GM21786 (cell line): ENCODE results near the gene MTTP.
A peak's percentile ranks its signal among the peaks of the same experiment; 100 is the strongest.

Source experiments
- ATAC-seq: cut with Tn5 transposase; IDR thresholded peaks from one replicate; pipeline ENCODE4 v1.9.1; 2021; ENCODE audit not compliant: unreplicated experiment

The MTTP gene

DNA sequence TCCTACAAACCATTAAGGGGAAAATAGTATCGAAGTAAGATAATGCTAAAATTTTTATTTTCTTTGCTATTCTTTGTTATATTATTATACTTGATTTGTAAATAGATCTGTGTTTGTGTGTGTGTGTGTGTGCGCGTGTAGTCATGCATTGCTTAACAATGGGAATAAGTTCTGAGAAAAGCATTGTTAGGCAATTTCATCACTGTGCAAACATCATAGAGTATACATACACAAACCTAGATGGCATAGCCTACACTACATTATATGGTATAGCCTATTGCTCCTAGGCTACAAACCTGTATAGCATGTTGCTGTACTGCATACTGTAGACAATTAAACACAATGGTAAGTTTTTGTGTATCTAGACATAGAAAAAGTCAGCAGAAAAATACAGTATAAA, 17.1 kb downstream of the MTTP start:
- ATAC-seq, result no peak

DNA sequence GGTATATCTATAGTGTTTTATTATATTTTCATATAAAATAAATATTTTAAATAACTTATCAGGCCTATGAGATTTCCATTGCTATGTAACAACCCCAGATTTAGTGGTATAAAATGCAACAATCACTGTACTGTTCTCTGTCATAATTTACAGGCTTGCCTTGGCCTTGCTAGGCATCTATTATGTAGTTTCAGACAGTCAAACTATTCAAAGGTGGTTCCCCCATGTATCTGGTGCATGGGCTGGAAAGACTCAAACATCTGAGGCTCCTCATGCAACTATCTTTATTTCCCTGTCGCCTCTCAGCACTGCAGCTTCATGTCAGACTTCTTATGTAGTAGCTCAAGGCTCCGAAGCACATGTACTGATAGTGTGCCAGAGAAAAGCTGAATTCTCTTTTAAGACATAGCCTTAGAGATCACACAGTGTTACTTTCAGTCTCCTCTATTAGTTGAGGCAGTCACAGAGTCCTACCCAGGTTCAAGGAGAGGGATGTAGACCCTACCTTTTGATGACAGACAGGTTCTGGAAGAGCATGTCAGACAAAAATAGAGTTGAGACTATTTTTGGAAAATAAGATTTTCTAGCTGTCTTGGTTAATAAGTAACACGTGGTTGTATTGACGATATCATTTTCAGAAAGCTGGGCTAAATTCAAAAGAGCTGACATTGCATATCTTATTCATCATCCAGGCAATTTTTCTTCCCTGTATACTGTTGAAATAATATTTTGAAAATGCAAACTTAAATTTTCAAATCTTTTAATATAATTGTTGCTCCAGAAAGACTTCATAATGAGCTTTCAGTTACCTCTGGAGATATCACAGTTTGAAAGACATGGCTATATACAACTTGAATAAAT, 19.4 kb downstream of the MTTP start:
- ATAC-seq, result peak; percentile 87

DNA sequence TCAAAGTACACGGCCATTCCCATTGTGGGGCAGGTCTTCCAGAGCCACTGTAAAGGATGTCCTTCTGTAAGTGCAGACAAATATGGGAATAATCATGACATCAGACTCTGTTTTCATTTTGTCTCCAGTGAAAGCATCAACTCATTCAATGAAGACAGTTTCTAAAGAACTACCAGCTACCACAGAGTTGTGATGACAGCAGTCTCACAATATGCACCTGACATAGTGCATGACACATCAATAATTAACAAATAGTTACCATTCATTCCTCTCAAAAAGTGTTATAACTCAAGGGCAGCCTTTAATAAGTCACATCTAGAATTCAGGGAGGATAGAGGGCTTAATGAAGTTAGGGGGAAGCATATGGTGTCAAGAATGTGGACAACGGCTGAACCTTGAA, 20.2 kb downstream of the MTTP start:
- no peak for ATAC-seq

DNA sequence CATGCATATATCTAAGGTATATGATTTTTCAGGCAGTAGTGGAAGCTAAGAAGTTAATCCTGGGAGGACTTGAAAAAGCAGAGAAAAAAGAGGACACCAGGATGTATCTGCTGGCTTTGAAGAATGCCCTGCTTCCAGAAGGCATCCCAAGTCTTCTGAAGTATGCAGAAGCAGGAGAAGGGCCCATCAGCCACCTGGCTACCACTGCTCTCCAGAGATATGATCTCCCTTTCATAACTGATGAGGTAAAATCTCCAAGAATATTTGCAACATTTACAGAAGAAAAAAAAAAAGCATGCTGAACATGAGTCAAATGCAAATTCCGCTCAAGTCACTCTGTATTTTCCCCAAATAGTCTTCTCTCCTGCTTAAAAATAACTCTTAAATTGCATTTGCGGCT, 32.1 kb downstream of the MTTP start:
- ATAC-seq, result no peak

DNA sequence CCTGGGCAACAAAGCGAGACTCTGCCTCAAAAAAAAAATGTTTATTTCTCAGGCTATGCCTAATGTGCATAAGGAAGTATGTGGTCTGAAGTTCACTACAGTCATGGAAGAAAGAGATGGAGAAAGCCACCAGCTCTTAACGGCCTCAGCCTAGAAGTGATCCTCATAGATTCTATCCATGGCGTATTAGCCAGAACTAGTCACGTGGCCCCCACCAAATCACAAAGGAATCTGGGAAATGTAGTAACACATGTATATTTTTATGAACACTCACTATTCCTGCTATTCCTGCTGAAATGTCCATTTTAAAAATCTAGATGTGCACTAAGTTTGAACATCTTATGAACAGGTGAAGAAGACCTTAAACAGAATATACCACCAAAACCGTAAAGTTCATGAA, 33.8 kb downstream of the MTTP start:
- no peak for ATAC-seq

DNA sequence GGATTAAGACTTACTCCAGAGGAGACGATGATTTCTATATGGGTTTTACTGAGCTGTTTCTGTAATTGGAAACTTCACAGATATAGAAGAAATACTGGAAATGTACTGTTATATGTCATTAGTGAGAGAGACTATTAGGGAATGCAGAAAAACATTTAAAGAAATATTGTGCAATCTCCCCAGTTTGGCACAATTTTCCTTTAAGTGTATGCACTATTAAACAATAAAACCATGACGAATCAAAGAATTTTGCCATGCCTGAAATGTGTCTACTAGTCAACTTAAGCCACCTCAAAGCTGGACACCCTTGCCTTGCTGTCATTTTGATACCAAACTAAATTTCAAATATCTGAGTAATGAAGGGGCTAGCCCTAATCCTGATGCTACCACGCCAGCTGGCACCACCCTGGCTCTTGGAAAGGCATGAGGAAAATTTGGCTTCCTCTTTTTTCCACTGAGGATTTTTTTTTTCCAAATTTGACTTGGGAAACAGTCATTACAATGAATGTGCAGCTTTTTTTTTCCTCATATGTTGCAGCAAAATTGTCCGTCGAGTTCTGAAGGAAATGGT, 36.1 kb downstream of the MTTP start:
- no peak for ATAC-seq

DNA sequence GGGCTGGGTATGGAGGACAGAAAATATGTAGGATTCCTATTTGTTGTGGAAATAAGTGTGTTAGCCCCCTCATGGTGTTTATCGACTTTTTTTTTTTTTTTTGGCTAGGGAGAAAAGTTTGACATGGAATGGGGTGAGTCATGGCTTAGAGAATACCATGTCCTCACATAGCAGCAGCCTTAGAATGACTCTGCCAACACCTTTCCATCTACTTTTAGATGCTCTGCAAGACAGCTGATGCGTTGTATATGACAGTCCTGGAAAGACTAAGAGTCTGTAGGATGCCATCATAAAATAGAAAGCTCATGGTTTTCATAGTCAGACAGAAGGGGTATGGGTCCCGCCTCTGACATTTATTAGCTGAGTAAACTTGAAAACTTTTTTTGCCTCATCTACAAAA, 37.7 kb downstream of the MTTP start:
- no peak for ATAC-seq

DNA sequence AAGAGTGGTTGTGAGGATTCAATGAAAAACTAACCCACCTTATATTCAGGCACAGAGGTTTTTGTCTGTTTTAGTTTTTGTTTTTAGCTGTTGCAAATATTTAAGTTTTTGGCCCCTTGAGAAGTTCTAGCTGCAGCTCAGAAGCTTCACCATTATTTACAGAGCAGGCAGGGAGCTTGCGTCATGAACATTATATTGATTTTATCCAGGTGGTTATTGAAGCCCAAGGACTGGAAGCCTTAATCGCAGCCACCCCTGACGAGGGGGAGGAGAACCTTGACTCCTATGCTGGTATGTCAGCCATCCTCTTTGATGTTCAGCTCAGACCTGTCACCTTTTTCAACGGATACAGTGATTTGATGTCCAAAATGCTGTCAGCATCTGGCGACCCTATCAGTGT, 38.1 kb downstream of the MTTP start:
- ATAC-seq, result no peak

DNA sequence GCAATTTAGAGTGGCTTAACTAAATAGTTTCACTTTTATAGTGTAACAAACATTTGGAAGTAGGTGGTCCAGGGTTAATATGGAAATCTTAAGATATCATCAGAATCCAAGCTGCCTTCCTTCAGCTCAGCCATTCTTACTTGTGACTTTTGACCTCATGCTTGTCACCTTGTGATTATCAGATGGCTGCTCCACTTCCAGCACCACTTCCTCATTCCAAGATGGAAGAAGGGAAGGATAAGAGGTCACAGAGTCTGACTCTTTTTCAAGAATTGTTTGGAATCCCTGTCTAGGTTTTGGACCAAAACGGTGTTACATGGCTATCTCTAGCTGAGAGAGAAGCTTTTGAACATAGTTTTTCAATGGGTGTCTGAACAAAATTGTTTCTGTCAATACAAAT, 39.9 kb downstream of the MTTP start:
- no peak for ATAC-seq

DNA sequence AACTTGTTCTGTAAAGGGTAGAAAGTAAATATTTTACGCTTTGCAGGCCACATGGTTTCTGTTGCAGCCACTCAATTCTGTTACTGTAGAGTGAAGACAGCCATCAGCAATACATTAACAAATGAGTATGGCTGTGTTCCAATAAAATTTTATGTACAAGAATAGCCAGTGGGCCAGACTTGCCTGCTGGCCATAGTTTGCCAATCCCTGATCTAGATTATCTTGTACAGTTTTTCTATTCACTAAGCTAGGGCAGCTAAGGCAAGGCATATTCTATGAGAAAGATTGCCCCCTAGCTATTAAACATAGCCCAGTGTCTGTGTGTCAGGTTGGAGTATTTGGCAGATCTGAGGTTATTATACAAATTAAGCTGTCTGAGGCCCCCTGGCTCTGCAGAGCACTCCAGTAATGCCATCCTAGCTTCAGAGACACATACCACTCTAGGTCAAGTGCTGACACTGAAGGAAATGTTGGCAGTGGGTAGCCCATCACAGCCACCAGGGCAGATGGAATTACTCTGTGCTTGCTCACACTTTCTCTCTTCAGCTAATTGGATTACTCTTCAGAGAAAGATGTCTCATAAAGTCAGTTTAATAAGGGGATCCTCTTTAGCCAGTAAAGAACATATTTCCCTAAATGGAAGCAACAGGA, 40.7 kb downstream of the MTTP start:
- ATAC-seq, result peak; percentile 64

DNA sequence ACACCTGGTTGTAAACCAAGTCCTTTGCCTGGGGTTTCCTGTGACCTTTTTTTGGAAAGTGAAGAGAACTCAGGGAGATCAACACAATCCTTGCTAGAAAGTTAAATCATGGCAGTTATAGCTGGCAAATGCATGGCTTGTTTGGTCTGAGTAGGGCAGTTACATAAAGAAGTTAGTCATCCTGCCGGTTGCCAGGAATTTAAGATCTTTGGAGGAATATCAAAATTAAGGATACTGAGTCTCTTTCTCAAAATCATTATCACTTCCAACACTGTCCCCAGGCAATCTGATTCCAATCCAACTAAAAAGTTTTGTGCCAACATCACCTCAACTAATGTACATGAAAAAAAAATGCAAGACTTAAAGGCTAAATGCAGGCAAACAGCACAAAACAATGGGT, 42.8 kb downstream of the MTTP start:
- ATAC-seq, result no peak

DNA sequence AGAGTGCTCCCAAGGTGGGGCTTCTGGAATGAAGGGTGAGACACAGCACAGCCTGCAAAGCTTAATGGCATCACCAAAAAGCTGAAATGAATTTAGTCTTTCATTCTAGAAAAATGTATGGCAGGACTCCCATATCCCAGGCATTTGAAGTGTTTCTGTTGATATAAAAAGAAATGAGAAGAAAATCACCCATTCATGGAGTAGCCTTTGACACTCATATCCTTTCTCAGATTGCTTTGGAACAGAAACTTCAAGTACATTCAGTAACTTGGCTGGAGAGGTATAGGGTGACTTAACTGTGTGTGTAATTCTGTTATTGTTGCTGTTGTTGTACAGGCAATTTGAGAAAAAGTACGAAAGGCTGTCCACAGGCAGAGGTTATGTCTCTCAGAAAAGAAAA, 47.7 kb downstream of the MTTP start:
- no peak for ATAC-seq

DNA sequence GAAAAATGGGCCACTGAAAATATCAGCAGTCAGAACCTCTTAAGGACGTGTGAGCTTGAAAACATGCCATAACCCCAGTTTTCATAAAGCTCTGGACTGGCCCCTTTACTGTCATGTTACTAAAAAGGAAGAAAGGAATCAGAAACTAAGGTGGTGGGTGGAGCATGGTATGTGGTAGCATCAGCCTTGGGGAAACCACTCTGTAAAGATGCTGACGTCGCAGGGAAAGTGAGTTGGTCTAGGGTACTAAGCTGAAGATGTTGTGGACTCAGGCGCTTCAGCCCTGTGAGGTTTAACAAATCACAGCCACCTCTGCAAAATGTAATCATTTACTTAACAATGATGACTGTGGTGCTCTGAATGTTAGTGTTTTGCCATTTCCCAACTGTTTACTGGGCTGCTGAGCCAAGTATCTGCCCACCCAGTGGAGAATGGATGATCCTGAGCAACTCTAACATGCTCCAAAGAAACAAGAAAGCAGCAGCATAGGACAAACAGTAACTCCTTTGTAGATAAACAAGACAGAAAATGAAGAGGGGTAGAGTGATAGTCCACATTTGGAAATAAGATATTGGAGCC, 49.6 kb downstream of the MTTP start:
- ATAC-seq, result no peak

DNA sequence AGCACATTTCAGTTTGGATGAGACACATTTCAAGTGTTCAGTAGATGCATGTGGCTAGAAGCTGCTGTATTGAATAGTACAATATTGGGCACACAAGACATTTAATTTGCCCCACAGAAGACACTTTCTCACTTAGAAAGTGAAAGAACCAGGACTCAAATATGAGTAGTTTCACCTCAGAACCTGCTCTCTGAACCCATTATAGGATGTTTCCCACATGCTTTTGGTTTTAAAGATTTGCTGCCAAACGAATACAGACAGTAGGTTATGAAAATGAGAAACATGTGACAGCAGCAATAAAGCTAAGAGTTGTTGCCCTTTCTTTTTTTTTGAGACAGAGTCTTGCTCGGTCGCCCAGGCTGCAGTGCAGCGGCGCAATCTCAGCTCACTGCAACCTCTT, 50.7 kb downstream of the MTTP start:
- ATAC-seq, result peak; percentile 69

DNA sequence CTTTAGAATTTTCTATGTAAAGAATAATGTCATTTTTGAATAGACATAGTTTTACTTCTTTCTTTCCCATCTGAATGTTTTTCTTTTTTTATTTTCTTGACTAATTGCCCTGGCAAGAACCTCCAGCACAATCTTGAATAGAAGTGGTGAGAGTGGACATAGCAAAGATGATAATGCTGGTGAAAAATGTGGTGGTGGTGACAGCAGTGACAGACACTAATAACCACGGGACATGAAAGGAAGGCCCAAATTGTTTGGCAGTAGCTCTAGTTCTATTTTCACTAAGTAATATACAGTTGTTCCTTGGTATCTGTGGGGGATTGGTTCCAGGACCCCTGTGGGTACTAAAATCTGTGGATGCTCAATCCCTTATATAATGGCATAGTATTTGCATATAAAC, 53.4 kb downstream of the MTTP start:
- ATAC-seq, result no peak

DNA sequence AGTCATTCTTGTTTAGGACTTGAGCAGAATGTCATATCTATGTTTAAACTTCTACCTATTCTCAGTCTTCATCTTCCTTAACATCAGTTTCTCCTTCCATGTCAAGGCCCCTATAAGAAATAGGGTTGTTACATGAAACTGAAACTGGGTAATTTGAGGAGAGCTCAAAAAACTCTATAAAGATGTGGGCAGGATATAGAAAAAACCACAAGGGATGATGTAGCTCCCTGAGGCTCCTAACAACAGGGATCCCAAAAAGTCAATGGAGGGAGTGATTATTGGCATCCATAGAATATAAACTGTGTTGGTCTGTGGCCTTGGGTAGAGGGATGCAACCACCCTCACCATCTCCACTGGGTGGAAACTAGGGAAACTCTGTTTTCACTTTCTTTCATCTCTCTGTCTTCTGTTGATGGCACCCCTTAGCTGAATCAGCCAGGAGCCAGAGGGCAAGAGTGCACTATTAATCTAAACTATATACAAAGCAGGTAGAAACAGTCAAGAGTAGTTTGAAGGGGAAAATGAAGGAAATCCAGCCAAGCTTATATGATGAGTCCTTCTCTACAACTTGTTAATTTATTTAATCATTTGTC, 55.4 kb downstream of the MTTP start:
- ATAC-seq, result no peak

DNA sequence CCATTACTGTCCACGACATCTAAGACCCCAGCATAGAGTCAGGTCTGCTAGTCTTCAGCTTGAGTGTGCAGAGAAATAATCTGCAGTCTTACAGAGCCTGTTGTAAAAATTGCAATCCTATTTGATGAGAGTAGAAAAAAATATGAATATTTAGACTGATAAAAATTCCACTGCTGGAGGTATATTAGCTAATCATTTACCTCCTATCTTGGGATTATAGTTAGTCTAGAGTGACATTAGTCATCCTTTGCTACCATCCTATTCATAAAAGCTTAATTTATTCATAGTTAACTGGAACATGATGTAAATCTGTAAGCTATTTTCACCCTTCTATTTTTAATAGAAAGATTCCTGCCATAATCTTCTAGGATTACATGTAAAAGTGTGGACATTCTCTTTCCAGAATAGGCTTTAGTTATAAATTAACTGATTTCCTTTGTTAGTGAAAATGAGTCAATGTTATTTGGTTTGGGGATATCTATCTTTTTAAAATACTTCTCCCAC, 56.3 kb downstream of the MTTP start:
- no peak for ATAC-seq

DNA sequence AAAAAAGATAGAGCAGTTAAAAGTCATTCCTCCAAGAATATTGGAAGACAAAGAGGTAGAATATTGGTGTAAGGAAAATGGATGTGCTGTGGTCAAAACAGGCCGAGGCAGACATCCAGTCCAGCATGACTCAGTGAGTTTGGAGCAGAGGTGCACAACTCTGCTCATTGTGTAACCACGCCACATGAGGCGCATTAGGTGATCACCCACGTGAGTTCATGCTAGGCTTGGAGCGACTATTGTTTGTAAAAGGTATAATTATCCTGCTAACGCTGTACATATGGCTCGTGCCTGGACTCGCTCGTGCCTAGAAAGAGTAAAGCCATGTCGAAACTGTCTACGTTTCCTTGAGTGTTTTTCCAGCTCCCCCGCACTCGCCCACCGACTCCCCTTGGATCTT, 59.1 kb downstream of the MTTP start:
- no peak for ATAC-seq

DNA sequence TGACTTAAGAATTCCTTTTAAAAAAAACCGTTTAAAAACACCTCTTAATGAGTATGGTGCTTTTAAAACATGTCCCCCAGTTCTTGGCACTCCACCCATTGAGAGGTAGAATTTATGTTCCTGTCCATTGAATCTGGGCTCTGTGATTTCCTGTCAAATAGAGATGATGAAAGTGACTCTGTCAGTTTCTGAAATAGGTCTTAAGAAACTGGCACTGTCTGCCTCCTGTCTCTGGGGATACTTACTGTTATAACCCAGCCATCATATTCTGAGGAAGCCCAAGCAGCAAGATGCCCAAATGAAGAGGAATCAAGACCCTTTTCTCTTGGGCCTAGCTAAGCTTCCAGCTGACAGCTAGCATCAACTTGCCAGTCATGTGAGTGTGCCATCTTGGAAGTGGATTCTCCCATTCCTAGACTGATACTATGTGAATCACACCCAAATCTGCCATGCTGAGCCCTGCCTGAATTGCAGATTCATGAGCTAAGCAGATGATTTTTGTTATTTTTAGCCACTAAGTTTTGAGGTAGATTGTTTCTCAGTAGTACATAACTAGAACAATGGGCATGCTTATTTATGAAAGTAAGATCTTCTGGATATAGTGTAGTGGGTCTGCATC, 60.2 kb downstream of the MTTP start:
- no peak for ATAC-seq

DNA sequence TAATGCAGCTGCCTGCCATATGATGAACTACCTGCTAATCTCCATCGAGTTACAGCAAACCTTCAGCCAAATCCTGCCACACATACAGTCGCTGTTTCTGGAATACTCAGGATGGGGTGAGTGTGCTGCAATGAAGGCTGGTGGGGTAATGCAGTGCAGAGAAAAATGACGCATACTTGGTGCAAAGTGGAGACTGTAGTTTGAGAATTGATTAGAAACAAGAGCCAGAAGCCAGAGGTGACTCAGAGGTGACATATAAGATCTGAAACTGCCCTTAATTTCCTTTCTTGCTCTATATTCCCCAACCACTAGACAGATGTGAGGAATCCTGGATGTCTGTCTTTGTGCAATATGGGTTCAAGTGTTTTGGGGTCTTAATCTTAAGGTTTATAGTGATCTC, 61.0 kb downstream of the MTTP start:
- no peak for ATAC-seq

DNA sequence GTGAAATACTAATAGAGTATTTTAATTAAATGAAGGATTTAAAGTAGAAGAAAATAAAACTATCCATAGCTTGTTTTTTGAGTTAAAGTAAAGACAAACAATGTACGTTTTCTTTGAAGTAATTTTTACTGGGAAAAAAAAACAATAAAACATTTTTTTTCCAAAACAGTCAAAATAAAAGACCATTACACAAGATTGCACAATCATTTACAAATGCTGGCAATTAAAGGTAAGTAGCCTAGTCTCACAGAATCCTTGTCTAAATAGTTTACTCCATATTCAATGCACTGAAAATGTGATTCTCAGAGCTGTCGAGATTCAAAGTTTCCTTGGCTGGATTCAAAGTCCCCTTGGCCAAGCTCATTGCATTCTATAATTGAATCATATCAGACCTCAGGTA, 61.8 kb downstream of the MTTP start:
- ATAC-seq, result no peak
